Measurements from ENCODE around the gene CCL14. TPM values are rescaled to one million over a fixed set of nuclear protein-coding genes. Genes with fewer than 3 reads are reported as not detected.
A peak's percentile ranks its signal among the peaks of the same experiment; 100 is the strongest.

Gene CCL14
- not detected in 2 replicates for total RNA-seq

GRCh38 chr17:35986643-35987042 is at the start of gene CCL14:
Gene CCL14 (minus strand): TSS chr17:35986729. CDS start chr17:35986649, 80 bp downstream.
- no peak for TF ChIP-seq CTCF (IDR thresholded peaks at IDR 0.05)
- CTCF ChIA-PET, result interaction anchor here (1.0 kb wide), 1 partner anchor 14 kb away, joined by 3 read pairs; no protein-coding TSS in a partner anchor
- no peak for ATAC-seq (ENCODE audit: low read depth)
- H3K4me1 Mint-ChIP-seq, result peaks cover 2% of the 10 kb centered on the region
- intact Hi-C loops (cut with micrococcal nuclease), result no loop called here
- no peak within 1 kb of the TSS for H3K27ac Mint-ChIP-seq
- peaks cover 6% of the 10 kb centered on the region for H3K9me3 Mint-ChIP-seq
- no peaks in the 10 kb centered on the region for H3K36me3 Mint-ChIP-seq (ENCODE audit: low read depth)
- POLR2A ChIA-PET, result no interaction called here
- DNase-seq, result no peak
- no peak within 1 kb of the TSS for H3K4me3 Mint-ChIP-seq
- peaks cover 5% of the 10 kb centered on the region for H3K27me3 Mint-ChIP-seq

- H3K4me1 Mint-ChIP-seq, result peaks cover 23% of the 10 kb centered on the region
Measured at GRCh38 chr17:36036235-36036634, 49.7 kb upstream of the CCL14 start.

DNA sequence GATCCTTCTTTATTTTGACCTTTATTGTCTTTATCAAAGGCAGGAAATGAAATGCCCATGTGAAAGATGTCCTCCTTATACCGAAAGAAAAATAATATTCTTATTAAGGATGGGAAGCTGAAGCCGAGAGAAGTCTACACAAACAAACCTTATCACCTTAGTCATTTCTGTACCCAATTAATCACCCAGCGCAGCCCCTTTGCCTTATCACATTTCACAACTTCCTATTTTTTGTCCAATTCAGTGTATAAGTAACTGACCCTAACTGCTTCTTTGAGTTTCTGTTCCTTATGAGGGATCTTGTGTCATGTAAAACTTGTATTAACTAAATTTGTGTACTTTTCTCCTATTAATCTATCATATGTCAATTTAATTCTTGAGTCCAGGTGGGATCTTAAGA is 47.6 kb upstream of the CCL14 start:
- CTCF ChIA-PET, result no interaction called here
- TF ChIP-seq CTCF (IDR thresholded peaks at IDR 0.05), result no peak
- H3K9me3 Mint-ChIP-seq, result no peaks in the 10 kb centered on the region
- H3K27me3 Mint-ChIP-seq, result peaks cover 12% of the 10 kb centered on the region
- no peak overlapping the region for H3K4me3 Mint-ChIP-seq
- peaks cover 23% of the 10 kb centered on the region for H3K4me1 Mint-ChIP-seq
- POLR2A ChIA-PET, result interaction anchor here (1.8 kb wide), 1 partner anchor 56 kb away, joined by 4 read pairs; the partner anchor contains the start of gene CCL3
- intact Hi-C loops (cut with micrococcal nuclease), result loop anchor here (1.0 to 5.0 kb wide), 2 partner anchors 42 to 56 kb away; partner anchors contain the start of gene CCL3
- H3K27ac Mint-ChIP-seq, result peak overlapping the region; percentile 6
- DNase-seq (no peak), ATAC-seq (ENCODE audit: low read depth) (peak; percentile 96)
- no peaks in the 10 kb centered on the region for H3K36me3 Mint-ChIP-seq (ENCODE audit: low read depth)

More at GRCh38 chr17:36036235-36036634, 49.7 kb upstream of the CCL14 start:
- Mint-ChIP-seq H3K9me3 (no peaks in the 10 kb centered on the region), H3K4me3 (no peak overlapping the region), H3K36me3 (ENCODE audit: low read depth) (no peaks in the 10 kb centered on the region), H3K27ac (no peak overlapping the region), H3K27me3 (peaks cover 8% of the 10 kb centered on the region)
- ChIA-PET CTCF (no interaction called here), POLR2A (no interaction called here)
- TF ChIP-seq CTCF (IDR thresholded peaks at IDR 0.05), result no peak
- ATAC-seq (ENCODE audit: low read depth), result no peak
- DNase-seq, result no peak
- intact Hi-C loops (cut with micrococcal nuclease), result no loop called here

DNA sequence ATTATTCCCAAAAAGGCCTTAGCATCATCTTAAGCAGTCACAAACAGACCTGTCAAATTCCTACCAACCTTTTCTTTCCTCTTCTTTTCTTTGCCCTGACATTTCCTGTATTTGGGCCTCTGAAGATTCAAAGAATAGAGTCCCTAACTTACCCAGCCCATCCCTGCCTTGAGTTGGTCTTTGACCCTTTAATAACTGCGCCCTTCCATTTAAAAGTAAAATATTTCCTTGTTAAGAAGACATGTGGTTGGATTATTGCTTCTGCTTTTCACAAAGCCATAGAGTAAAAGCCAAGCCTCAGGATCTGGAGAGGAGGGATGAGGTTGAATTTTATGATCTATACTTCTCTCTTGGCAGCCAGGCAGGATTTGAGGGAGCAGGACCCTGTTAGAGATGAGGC is 44.4 kb upstream of the CCL14 start:
- Mint-ChIP-seq H3K27me3 (peaks cover 19% of the 10 kb centered on the region), H3K4me1 (peaks cover 19% of the 10 kb centered on the region), H3K27ac (no peak overlapping the region), H3K4me3 (no peak overlapping the region), H3K36me3 (ENCODE audit: low read depth) (no peaks in the 10 kb centered on the region), H3K9me3 (no peaks in the 10 kb centered on the region)
- DNase-seq (no peak), ATAC-seq (ENCODE audit: low read depth) (no peak)
- no peak for TF ChIP-seq CTCF (IDR thresholded peaks at IDR 0.05)
- ChIA-PET POLR2A (no interaction called here), CTCF (no interaction called here)
- intact Hi-C loops (cut with micrococcal nuclease), result loop anchor here (5.0 kb wide), 1 partner anchor 39 kb away; no protein-coding TSS in a partner anchor

DNA sequence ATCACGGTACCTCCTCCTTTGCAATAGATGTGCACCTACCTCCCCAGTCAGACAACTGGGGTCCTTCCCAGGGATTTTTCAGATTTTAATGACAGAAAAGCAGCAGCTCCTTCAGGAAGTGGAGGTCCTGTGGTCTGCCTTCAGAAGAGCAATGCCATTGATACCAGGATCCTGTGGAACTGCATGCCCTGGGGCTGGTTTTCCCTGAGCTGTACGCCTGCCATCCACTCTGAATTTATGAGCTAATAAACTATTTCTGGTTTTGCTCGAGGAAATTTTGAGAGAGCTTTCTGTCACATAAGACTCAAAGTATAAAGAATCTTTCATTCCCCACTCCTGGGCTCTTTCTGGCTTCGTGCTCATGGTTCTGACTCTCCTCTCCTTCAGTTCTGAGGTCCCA is 41.2 kb upstream of the CCL14 start:
- no peak for DNase-seq
- intact Hi-C loops (cut with micrococcal nuclease), result no loop called here

More for the DNA sequence above, 41.2 kb upstream of the CCL14 start:
- ATAC-seq (ENCODE audit: low read depth), result no peak
- Mint-ChIP-seq H3K27me3 (peaks cover 19% of the 10 kb centered on the region), H3K36me3 (ENCODE audit: low read depth) (no peaks in the 10 kb centered on the region), H3K9me3 (no peaks in the 10 kb centered on the region), H3K4me3 (no peak overlapping the region), H3K27ac (no peak overlapping the region), H3K4me1 (no peaks in the 10 kb centered on the region)
- ChIA-PET CTCF (no interaction called here), POLR2A (no interaction called here)
- no peak for TF ChIP-seq CTCF (IDR thresholded peaks at IDR 0.05)
